Measurements from ENCODE around the gene EMSY.

DNA sequence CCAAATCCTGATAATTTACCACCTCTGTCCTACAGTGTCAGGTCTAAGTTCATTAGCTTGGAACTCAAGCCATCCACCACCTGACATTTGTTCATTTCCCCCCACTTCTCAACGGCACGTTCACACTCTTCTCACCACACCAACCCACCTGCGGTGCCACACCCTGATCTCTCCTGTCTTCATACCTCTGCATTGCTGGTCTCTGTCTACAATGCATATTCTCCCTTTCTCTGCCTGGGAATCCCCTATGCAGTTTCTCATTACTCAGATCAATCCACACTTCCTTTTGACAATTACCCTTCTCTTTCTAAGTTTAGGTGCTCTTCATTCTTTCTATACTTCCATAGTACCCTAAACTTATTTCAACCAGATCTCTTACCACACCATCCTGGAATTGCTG is 20.4 kb upstream of the EMSY start:
- TF ChIP-seq, protein P1, sequence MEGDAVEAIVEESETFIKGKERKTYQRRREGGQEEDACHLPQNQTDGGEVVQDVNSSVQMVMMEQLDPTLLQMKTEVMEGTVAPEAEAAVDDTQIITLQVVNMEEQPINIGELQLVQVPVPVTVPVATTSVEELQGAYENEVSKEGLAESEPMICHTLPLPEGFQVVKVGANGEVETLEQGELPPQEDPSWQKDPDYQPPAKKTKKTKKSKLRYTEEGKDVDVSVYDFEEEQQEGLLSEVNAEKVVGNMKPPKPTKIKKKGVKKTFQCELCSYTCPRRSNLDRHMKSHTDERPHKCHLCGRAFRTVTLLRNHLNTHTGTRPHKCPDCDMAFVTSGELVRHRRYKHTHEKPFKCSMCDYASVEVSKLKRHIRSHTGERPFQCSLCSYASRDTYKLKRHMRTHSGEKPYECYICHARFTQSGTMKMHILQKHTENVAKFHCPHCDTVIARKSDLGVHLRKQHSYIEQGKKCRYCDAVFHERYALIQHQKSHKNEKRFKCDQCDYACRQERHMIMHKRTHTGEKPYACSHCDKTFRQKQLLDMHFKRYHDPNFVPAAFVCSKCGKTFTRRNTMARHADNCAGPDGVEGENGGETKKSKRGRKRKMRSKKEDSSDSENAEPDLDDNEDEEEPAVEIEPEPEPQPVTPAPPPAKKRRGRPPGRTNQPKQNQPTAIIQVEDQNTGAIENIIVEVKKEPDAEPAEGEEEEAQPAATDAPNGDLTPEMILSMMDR (IDR thresholded peaks at IDR 0.05), result no peak
- TF ChIP-seq POLR2A (IDR thresholded peaks at IDR 0.05) (no peak), POLR2AphosphoS5 (IDR thresholded peaks at IDR 0.05) (no peak)
